Lung (tissue), 12 donors: ENCODE data around the gene ZNFX1. TPM values are rescaled to one million over a fixed set of nuclear protein-coding genes. Genes with fewer than 3 reads are reported as not detected.
"Not testable (repeated sequence)": the region's sequence is repeated elsewhere in the genome, so short reads cannot be mapped to it uniquely, and the experiment has no call there.

ENCODE experiments used
- ATAC-seq: fragments of 200-7000 bp; cut with Tn5 transposase; one replicate; pipeline ENCODE4 v1.9.1; 2020; ENCODE audit warnings: moderate number of reproducible peaks; ENCODE audit not compliant: insufficient read depth, low FRiP score
- DNase-seq, 3 donors: peaks; one replicate each; pipeline ENCODE4 v3.0.0-alpha.2; 2013 to 2017
- H3K27ac ChIP-seq, 2 donors: one replicate each; pipeline ENCODE4 v1.5.1; 2013; ENCODE audit warnings: mild to moderate bottlenecking in 2 of 2, moderate library complexity in 2 of 2, control low read depth in 1 of 2, inconsistent platforms in 1 of 2, low read depth in 1 of 2, low read length in 1 of 2
- H3K27me3 ChIP-seq, 3 donors: one replicate each; pipeline ENCODE4 v1.5.1; 2013; ENCODE audit warnings: low read length in 2 of 3; ENCODE audit not compliant: control insufficient read depth in 3 of 3, insufficient read depth in 3 of 3
- H3K36me3 ChIP-seq, 4 donors: one replicate each; pipeline ENCODE4 v1.5.1; 2013; ENCODE audit warnings: low read length in 4 of 4, mild to moderate bottlenecking in 1 of 4, moderate library complexity in 1 of 4; ENCODE audit not compliant: control insufficient read depth in 4 of 4, insufficient read depth in 4 of 4
- H3K4me1 ChIP-seq, 5 donors: one replicate each; pipeline ENCODE4 v1.5.1; 2013; ENCODE audit warnings: low read length in 5 of 5, mild to moderate bottlenecking in 2 of 5, moderate library complexity in 1 of 5; ENCODE audit not compliant: control insufficient read depth in 5 of 5, insufficient read depth in 5 of 5
- H3K4me3 ChIP-seq: one replicate; pipeline ENCODE4 v1.5.1; 2013; ENCODE audit warnings: mild to moderate bottlenecking, control low read depth, moderate library complexity
- H3K9ac ChIP-seq, 2 donors: one replicate each; pipeline ENCODE4 v1.5.1; 2013; ENCODE audit warnings: low read length in 2 of 2, control low read depth in 1 of 2; ENCODE audit not compliant: insufficient read depth in 1 of 2
- H3K9me3 ChIP-seq, 4 donors: one replicate each; pipeline ENCODE4 v1.5.1; 2013; ENCODE audit warnings: low read length in 3 of 4, mild to moderate bottlenecking in 1 of 4, moderate library complexity in 1 of 4; ENCODE audit not compliant: control insufficient read depth in 4 of 4, insufficient read depth in 3 of 4
- CTCF ChIP-seq: IDR thresholded peaks from 2 replicates; pipeline ENCODE4 v1.5.1; 2012; ENCODE audit warnings: mild to moderate bottlenecking; ENCODE audit errors: control extremely low read depth, extremely low read depth
- WGBS, 2 donors: extraction: QIAGEN DNeasy Blood & Tissue Kit; methylation state at CpG; one replicate each; pipeline ENCODE4 v1.1.7; 2013; 5-methylcytosine and 5-hydroxymethylcytosine counted together
- polyA plus RNA-seq, 2 donors: library from polyadenylated mRNA; stranded (reverse); fragments of 200-250 nt; gene quantifications; one replicate each; pipeline ENCODE4 v1.2.1, GENCODE V29; 2013
- total RNA-seq, 2 donors: library from RNA; depleted of rRNA in 1 of 2; stranded (reverse); fragments of >200 nt in 1 of 2; gene quantifications; one replicate each; pipeline ENCODE4 v1.2.1, GENCODE V29; 2014 to 2021
- donor health status: control.
- donor health status: control.
- donor health status: Bipolar disorder and iron deficiency.
- donor health status: healthy.
- donor health status: DM: yes; HTN: yes; CAD: no.

The ZNFX1 gene
- total and polyA plus RNA-seq, 4 donors = 9.5 to 33.9 (median 24.1) TPM

- Histone ChIP-seq H3K4me1 (peaks cover 0 to 10% (median 0%) of the 10 kb centered on the region in 5 donors), H3K9me3 (peaks cover 0 to 4% (median 0%) of the 10 kb centered on the region in 4 donors), H3K27me3 (peaks cover 0 to 59% (median 45%) of the 10 kb centered on the region in 3 donors), H3K9ac (no peak overlapping the region), H3K36me3 (no peaks in the 10 kb centered on the region), H3K4me3 (no peak overlapping the region), H3K27ac (no peak overlapping the region)
- TF ChIP-seq CTCF = no peak
- no peak for ATAC-seq
- no peak for DNase-seq
- 69 to 88% methylated on average over 1 of the region's 1 CpG for WGBS, 2 donors
Measured at GRCh38 chr20:49315580-49315979, 37.7 kb upstream of the ZNFX1 start.

GRCh38 chr20:49314052-49314451 is 36.2 kb upstream of the ZNFX1 start:
- 60 to 83% methylated on average over 2 of the region's 2 CpGs for WGBS, 2 donors
- H3K27me3 ChIP-seq = peaks cover 0 to 50% (median 31%) of the 10 kb centered on the region in 3 donors
- not testable (repeated sequence) for H3K36me3 ChIP-seq, H3K9me3 ChIP-seq, H3K9ac ChIP-seq, H3K27ac ChIP-seq, H3K4me3 ChIP-seq, ATAC-seq, DNase-seq
- H3K4me1 ChIP-seq = peaks cover 0 to 10% (median 0%) of the 10 kb centered on the region in 5 donors

- no peak overlapping the region for H3K4me3 ChIP-seq
- TF ChIP-seq CTCF = no peak
- no peak overlapping the region for H3K9ac ChIP-seq
- peaks cover 0 to 3% (median 0%) of the 10 kb centered on the region in 5 donors for H3K4me1 ChIP-seq
- H3K27me3 ChIP-seq = peaks cover 0 to 43% (median 26%) of the 10 kb centered on the region in 3 donors
- H3K36me3 ChIP-seq = no peaks in the 10 kb centered on the region
- no peak overlapping the region for H3K27ac ChIP-seq
- 82 to 90% methylated on average over 2 of the region's 2 CpGs for WGBS, 2 donors
- ATAC-seq (no peak), DNase-seq (no peak)
- H3K9me3 ChIP-seq = peaks cover 0 to 6% (median 0%) of the 10 kb centered on the region in 4 donors
Measured at GRCh38 chr20:49313283-49313682, 35.4 kb upstream of the ZNFX1 start.

- no peak overlapping the region for H3K4me3 ChIP-seq
- H3K9ac ChIP-seq = no peak overlapping the region
- H3K4me1 ChIP-seq = no peaks in the 10 kb centered on the region
- peaks cover 0 to 3% (median 0%) of the 10 kb centered on the region in 4 donors for H3K9me3 ChIP-seq
- no peaks in the 10 kb centered on the region for H3K36me3 ChIP-seq
- no peak for ATAC-seq
- H3K27me3 ChIP-seq = peaks cover 0 to 37% (median 21%) of the 10 kb centered on the region in 3 donors
- H3K27ac ChIP-seq = no peak overlapping the region
- DNase-seq = no peak
- no peak for TF ChIP-seq CTCF
- 84 to 89% methylated on average over 4 of the region's 4 CpGs for WGBS, 2 donors
Measured at GRCh38 chr20:49312661-49313060, 34.8 kb upstream of the ZNFX1 start.
